CD4-positive, alpha-beta T cell treated with Interleukin-6 for 4 hours (primary cell): ENCODE results near the gene COL8A2.

ENCODE experiments used
- DNase-seq: peaks from one replicate; pipeline ENCODE4 v3.0.0-alpha.2; 2020; ENCODE audit warnings: mixed read lengths

The COL8A2 gene

GRCh38 chr1:36087233-36088123 lies 37.5 kb downstream of the COL8A2 start:
- no peak for DNase-seq

- no peak for DNase-seq
Measured at GRCh38 chr1:36086529-36087232, 38.3 kb downstream of the COL8A2 start.

- no peak for DNase-seq
Measured at GRCh38 chr1:36085686-36086526, 39.1 kb downstream of the COL8A2 start.

GRCh38 chr1:36085126-36085525 lies 39.9 kb downstream of the COL8A2 start:
- DNase-seq: no peak

- no peak for DNase-seq
Measured at GRCh38 chr1:36084497-36085115, 40.4 kb downstream of the COL8A2 start.

GRCh38 chr1:36083635-36084496 lies 41.2 kb downstream of the COL8A2 start, which contains the start of gene TEKT2:
Gene TEKT2, plus strand, starts transcription at chr1:36084094. Its CDS starts 828 bp downstream, at chr1:36084922.
- no peak for DNase-seq

- no peak for DNase-seq
Measured at GRCh38 chr1:36083219-36083618, 41.8 kb downstream of the COL8A2 start.

- DNase-seq: no peak
Measured at GRCh38 chr1:36081926-36082485, 43.0 kb downstream of the COL8A2 start.

GRCh38 chr1:36080801-36081200 lies 44.2 kb downstream of the COL8A2 start:
- DNase-seq: no peak

- no peak for DNase-seq
Measured at GRCh38 chr1:36080236-36080635, 44.8 kb downstream of the COL8A2 start.

GRCh38 chr1:36076979-36077573 lies 47.9 kb downstream of the COL8A2 start:
- no peak for DNase-seq

- no peak for DNase-seq
Measured at GRCh38 chr1:36070349-36070748, 54.7 kb downstream of the COL8A2 start.

- DNase-seq: no peak
Measured at GRCh38 chr1:36068866-36069265, 56.2 kb downstream of the COL8A2 start.

- no peak for DNase-seq
Measured at GRCh38 chr1:36067871-36068270, 57.2 kb downstream of the COL8A2 start.

GRCh38 chr1:36062315-36062714 lies 62.7 kb downstream of the COL8A2 start:
- no peak for DNase-seq

GRCh38 chr1:36055706-36056105 lies 69.3 kb downstream of the COL8A2 start:
- no peak for DNase-seq

GRCh38 chr1:36053978-36054377 lies 71.0 kb downstream of the COL8A2 start:
- DNase-seq: no peak

GRCh38 chr1:36051821-36052220 lies 73.2 kb downstream of the COL8A2 start:
- no peak for DNase-seq
